Lung (tissue), 12 donors: ENCODE data around the gene SCAPER. TPM values are rescaled to one million over a fixed set of nuclear protein-coding genes. Genes with fewer than 3 reads are reported as not detected.

Experiments used
- ATAC-seq: fragments of 200-7000 bp; cut with Tn5 transposase; one replicate; pipeline ENCODE4 v1.9.1; 2020; ENCODE audit warnings: moderate number of reproducible peaks; ENCODE audit not compliant: insufficient read depth, low FRiP score
- DNase-seq, 3 donors: peaks; one replicate each; pipeline ENCODE4 v3.0.0-alpha.2; 2013 to 2017
- H3K27ac ChIP-seq, 2 donors: one replicate each; pipeline ENCODE4 v1.5.1; 2013; ENCODE audit warnings: mild to moderate bottlenecking in 2 of 2, moderate library complexity in 2 of 2, control low read depth in 1 of 2, inconsistent platforms in 1 of 2, low read depth in 1 of 2, low read length in 1 of 2
- H3K27me3 ChIP-seq, 3 donors: one replicate each; pipeline ENCODE4 v1.5.1; 2013; ENCODE audit warnings: low read length in 2 of 3; ENCODE audit not compliant: control insufficient read depth in 3 of 3, insufficient read depth in 3 of 3
- H3K36me3 ChIP-seq, 4 donors: one replicate each; pipeline ENCODE4 v1.5.1; 2013; ENCODE audit warnings: low read length in 4 of 4, mild to moderate bottlenecking in 1 of 4, moderate library complexity in 1 of 4; ENCODE audit not compliant: control insufficient read depth in 4 of 4, insufficient read depth in 4 of 4
- H3K4me1 ChIP-seq, 5 donors: one replicate each; pipeline ENCODE4 v1.5.1; 2013; ENCODE audit warnings: low read length in 5 of 5, mild to moderate bottlenecking in 2 of 5, moderate library complexity in 1 of 5; ENCODE audit not compliant: control insufficient read depth in 5 of 5, insufficient read depth in 5 of 5
- H3K4me3 ChIP-seq: one replicate; pipeline ENCODE4 v1.5.1; 2013; ENCODE audit warnings: mild to moderate bottlenecking, control low read depth, moderate library complexity
- H3K9ac ChIP-seq, 2 donors: one replicate each; pipeline ENCODE4 v1.5.1; 2013; ENCODE audit warnings: low read length in 2 of 2, control low read depth in 1 of 2; ENCODE audit not compliant: insufficient read depth in 1 of 2
- H3K9me3 ChIP-seq, 4 donors: one replicate each; pipeline ENCODE4 v1.5.1; 2013; ENCODE audit warnings: low read length in 3 of 4, mild to moderate bottlenecking in 1 of 4, moderate library complexity in 1 of 4; ENCODE audit not compliant: control insufficient read depth in 4 of 4, insufficient read depth in 3 of 4
- WGBS, 2 donors: extraction: QIAGEN DNeasy Blood & Tissue Kit; methylation state at CpG; one replicate each; pipeline ENCODE4 v1.1.7; 2013; 5-methylcytosine and 5-hydroxymethylcytosine counted together
- polyA plus RNA-seq, 2 donors: library from polyadenylated mRNA; stranded (reverse); fragments of 200-250 nt; gene quantifications; one replicate each; pipeline ENCODE4 v1.2.1, GENCODE V29; 2013
- total RNA-seq, 2 donors: library from RNA; depleted of rRNA in 1 of 2; stranded (reverse); fragments of >200 nt in 1 of 2; gene quantifications; one replicate each; pipeline ENCODE4 v1.2.1, GENCODE V29; 2014 to 2021
- TF ChIP-seq, protein P1 (sequence below): IDR thresholded peaks from 2 replicates; pipeline ENCODE4 v1.5.1; 2012; ENCODE audit warnings: mild to moderate bottlenecking; ENCODE audit errors: control extremely low read depth, extremely low read depth
- donor health status: control.
- donor health status: control.
- donor health status: Bipolar disorder and iron deficiency.
- donor health status: healthy.
- donor health status: DM: yes; HTN: yes; CAD: no.

The SCAPER gene
- total and polyA plus RNA-seq, 4 donors: 3.9 to 40.2 (median 19.5) TPM

DNA sequence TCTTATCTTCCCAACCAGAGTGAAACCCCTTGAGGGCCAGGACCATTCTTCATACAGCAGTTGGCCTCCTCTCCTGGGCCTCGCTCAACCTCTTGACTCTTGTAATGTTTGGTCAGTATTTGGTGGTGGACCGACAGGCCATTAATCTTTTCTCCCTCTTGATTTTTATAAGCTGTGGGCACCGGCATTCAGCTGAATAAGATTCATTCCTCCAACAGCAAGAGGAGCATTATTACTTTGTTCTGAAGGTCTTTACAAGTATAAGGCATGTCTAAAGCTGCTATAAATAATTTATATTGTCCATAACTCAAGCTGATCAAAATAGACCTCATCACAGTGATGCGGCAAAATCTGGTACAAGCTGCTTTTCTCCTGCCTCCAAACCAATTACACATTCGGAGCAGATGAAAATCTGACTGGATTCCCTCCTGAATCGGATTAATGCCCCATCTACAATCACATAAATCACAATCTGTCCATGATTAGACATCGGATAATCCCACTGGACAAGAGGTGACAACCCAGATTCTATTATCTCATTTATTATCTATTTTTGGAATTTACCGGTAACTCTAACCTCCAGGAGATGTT, 576.9 kb downstream of the SCAPER start:
- no peak for DNase-seq
- peaks cover 0 to 5% (median 0%) of the 10 kb centered on the region in 4 donors for H3K9me3 ChIP-seq
- ATAC-seq: no peak
- no peaks in the 10 kb centered on the region for H3K4me1 ChIP-seq
- peaks cover 0 to 43% (median 16%) of the 10 kb centered on the region in 3 donors for H3K27me3 ChIP-seq
- no peaks in the 10 kb centered on the region for H3K36me3 ChIP-seq
- WGBS, 2 donors: 90 to 93% methylated on average over 8 of the region's 8 CpGs
- no peak overlapping the region for H3K27ac ChIP-seq
- no peak overlapping the region for H3K4me3 ChIP-seq
- no peak overlapping the region for H3K9ac ChIP-seq
- TF ChIP-seq, protein P1, sequence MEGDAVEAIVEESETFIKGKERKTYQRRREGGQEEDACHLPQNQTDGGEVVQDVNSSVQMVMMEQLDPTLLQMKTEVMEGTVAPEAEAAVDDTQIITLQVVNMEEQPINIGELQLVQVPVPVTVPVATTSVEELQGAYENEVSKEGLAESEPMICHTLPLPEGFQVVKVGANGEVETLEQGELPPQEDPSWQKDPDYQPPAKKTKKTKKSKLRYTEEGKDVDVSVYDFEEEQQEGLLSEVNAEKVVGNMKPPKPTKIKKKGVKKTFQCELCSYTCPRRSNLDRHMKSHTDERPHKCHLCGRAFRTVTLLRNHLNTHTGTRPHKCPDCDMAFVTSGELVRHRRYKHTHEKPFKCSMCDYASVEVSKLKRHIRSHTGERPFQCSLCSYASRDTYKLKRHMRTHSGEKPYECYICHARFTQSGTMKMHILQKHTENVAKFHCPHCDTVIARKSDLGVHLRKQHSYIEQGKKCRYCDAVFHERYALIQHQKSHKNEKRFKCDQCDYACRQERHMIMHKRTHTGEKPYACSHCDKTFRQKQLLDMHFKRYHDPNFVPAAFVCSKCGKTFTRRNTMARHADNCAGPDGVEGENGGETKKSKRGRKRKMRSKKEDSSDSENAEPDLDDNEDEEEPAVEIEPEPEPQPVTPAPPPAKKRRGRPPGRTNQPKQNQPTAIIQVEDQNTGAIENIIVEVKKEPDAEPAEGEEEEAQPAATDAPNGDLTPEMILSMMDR: no peak

DNA sequence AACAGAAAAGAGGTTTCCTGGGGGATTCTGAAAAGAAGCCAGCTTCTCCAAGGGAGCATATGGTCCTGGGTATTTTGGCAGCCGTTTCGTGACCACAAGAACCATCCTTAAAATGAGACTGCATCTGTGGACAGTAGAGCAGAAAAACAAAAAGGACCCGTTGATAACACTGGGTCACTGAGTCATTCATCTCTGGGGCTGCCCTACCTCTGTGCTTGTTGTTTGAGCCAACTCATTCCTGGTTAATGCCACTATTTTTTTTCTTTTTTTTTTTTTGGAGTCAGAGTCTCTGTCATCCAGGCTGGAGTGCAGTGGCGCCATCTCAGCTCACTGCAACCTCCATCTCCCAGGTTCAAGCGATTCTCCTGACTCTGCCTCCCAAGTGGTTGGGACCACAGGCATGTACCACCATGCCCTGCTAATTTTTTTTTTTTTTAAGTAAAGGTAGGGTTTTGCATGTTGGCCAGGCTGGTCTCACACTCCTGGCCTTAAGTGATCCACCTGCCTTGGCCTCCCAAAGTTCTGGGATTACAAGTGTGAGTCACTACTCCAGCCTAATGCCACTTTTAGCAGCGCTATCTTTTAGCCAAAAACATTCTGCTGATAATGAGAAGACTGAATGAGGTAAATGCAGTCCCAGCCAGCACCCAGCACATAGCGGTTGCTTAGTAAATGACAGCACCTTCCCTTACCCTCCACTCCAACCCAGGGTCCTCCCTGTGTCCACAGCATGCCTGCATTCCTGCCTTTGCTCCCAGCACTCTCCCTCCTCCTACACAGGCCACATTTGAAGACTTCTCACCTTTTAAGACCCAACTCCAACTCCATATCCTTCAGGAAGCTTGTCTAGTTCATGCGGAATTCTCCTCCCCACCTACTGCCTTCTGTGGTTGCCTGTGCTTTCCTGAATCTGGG, 577.7 kb downstream of the SCAPER start:
- ATAC-seq (no peak), DNase-seq (no peak)
- Histone ChIP-seq H3K9me3 (peaks cover 0 to 2% (median 0%) of the 10 kb centered on the region in 4 donors), H3K27ac (no peak overlapping the region), H3K9ac (no peak overlapping the region), H3K4me3 (no peak overlapping the region), H3K36me3 (no peaks in the 10 kb centered on the region), H3K27me3 (peaks cover 0 to 43% (median 15%) of the 10 kb centered on the region in 3 donors), H3K4me1 (no peaks in the 10 kb centered on the region)
- TF ChIP-seq, protein P1: no peak
- WGBS, 2 donors: 78 to 85% methylated on average over 8 of the region's 8 CpGs

DNA sequence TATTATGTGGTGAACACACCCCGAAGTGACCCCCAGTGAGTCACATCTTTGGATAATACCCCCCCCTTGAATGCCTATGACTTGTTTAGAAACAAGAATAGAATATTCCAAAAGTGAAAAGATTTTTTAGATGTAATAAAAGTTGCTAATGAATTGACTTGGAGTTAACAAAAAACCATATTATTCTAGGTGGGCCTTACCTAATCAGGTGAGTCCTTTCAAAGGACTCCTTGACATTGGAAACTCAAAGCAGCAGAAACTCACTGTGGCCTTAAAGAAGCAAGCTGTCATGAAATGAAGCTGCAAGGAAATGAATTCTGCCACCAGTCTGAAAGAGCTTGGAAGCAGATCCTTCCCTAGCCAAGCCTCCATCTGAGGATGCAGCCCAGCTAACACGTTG, 579.4 kb downstream of the SCAPER start:
- 79% methylated on average over 2 of the region's 2 CpGs for WGBS, 2 donors
- TF ChIP-seq, protein P1: no peak
- peaks cover 0 to 2% (median 0%) of the 10 kb centered on the region in 4 donors for H3K9me3 ChIP-seq
- DNase-seq (no peak), ATAC-seq (no peak)
- H3K4me3 ChIP-seq: no peak overlapping the region
- no peaks in the 10 kb centered on the region for H3K4me1 ChIP-seq
- H3K27ac ChIP-seq: no peak overlapping the region
- H3K36me3 ChIP-seq: no peaks in the 10 kb centered on the region
- H3K27me3 ChIP-seq: peaks cover 0 to 49% (median 25%) of the 10 kb centered on the region in 3 donors
- H3K9ac ChIP-seq: no peak overlapping the region
